Fibroblast of mammary gland (primary cell): Measurements from ENCODE around the gene NFE2.
A peak's percentile ranks its signal among the peaks of the same experiment; 100 is the strongest.

Source experiments
- DNase-seq: peaks from one replicate; pipeline ENCODE4 v3.0.0-alpha.2; 2010; ENCODE audit warnings: low read depth
- H3K4me3 ChIP-seq: 2 replicates; pipeline ENCODE4 v1.5.1; 2011; ENCODE audit warnings: low read depth, mild to moderate bottlenecking, low read length, moderate library complexity; ENCODE audit not compliant: control insufficient read depth
- CTCF ChIP-seq: conservative IDR thresholded peaks from 2 replicates; pipeline ENCODE4 v1.5.1; 2011; ENCODE audit warnings: low read depth, low read length, inconsistent platforms; ENCODE audit not compliant: control insufficient read depth, insufficient read depth

Gene NFE2

GRCh38 chr12:54300732-54301427 lies at the start of gene NFE2:
TSS of gene NFE2 (minus strand) at chr12:54301015. CDS start at chr12:54295248, 5,767 bp downstream.
- no peak within 1 kb of the TSS for H3K4me3 ChIP-seq
- DNase-seq = peak; percentile 63
- no peak for TF ChIP-seq CTCF

- no peak for TF ChIP-seq CTCF
- no peak overlapping the region for H3K4me3 ChIP-seq
- DNase-seq = no peak
Measured at GRCh38 chr12:54349679-54350078, 48.9 kb upstream of the NFE2 start.

GRCh38 chr12:54349036-54349435 lies 48.2 kb upstream of the NFE2 start:
- no peak overlapping the region for H3K4me3 ChIP-seq
- DNase-seq = no peak
- TF ChIP-seq CTCF = no peak

- no peak for TF ChIP-seq CTCF
- no peak overlapping the region for H3K4me3 ChIP-seq
- DNase-seq = no peak
Measured at GRCh38 chr12:54341378-54342300, 40.8 kb upstream of the NFE2 start.

- no peak for TF ChIP-seq CTCF
Measured at GRCh38 chr12:54340846-54341245, 40.0 kb upstream of the NFE2 start.

GRCh38 chr12:54338698-54339296 lies 38.0 kb upstream of the NFE2 start:
- DNase-seq = peak; percentile 44
- H3K4me3 ChIP-seq = no peak overlapping the region
- TF ChIP-seq CTCF = no peak

More at GRCh38 chr12:54340846-54341245, 40.0 kb upstream of the NFE2 start:
- DNase-seq = no peak
- no peak overlapping the region for H3K4me3 ChIP-seq
